IMR-90 (cell line): ENCODE results near the gene ST6GALNAC5. TPM values are rescaled to one million over a fixed set of nuclear protein-coding genes. Genes with fewer than 3 reads are reported as not detected.

Experiments used
- ATAC-seq: fragments of 200-7000 bp; cut with Tn5 transposase; 2 replicates; pipeline ENCODE4 v1.9.1; 2020; ENCODE audit warnings: low read depth, mild to moderate bottlenecking, moderate library complexity
- BruUV-seq: library from RNA; stranded (reverse); fragments of 400-500 nt; replicated peaks from 2 replicates; lab custom pipeline; 2021; lab: Mats Ljungman, UMichigan
- CTCF ChIA-PET: fragments of 300-600 bp; formaldehyde crosslinking; extraction: SDS; loops from one replicate; lab custom pipeline; 2021; ENCODE audit warnings: antibody characterized with exemption; lab: Yijun Ruan, JAX
- POLR2A ChIA-PET: fragments of 300-600 bp; sonication (Branson Sonifier 250); formaldehyde crosslinking; loops from one replicate; lab custom pipeline; 2022; ENCODE audit warnings: antibody characterized with exemption; ENCODE audit not compliant: unreplicated experiment; lab: Charles Lee
- DNase-seq: peaks from one replicate; pipeline ENCODE4 v3.0.0; 2013
- H2AFZ ChIP-seq: replicated peaks from 2 replicates; pipeline ENCODE3; 2013; ENCODE audit warnings: low read length, mild to moderate bottlenecking; ENCODE audit not compliant: poor library complexity
- H2AK5ac ChIP-seq: 2 replicates; pipeline ENCODE4 v1.6.1; 2013; ENCODE audit warnings: low read depth, low read length, inconsistent platforms
- H2AK9ac ChIP-seq: replicated peaks from 2 replicates; pipeline ENCODE3; 2013; ENCODE audit warnings: mild to moderate bottlenecking, low read depth, low read length, moderate library complexity; ENCODE audit not compliant: poor library complexity
- H2BK120ac ChIP-seq: 2 replicates; pipeline ENCODE4 v1.6.1; 2013; ENCODE audit warnings: low read depth, low read length, inconsistent platforms
- H2BK15ac ChIP-seq: 3 replicates; pipeline ENCODE4 v1.6.1; 2013; ENCODE audit warnings: low read depth, low read length, inconsistent platforms
- H2BK20ac ChIP-seq: 2 replicates; pipeline ENCODE4 v1.6.1; 2013; ENCODE audit warnings: low read depth, mild to moderate bottlenecking, inconsistent platforms, low read length, moderate library complexity
- H2BK5ac ChIP-seq: 2 replicates; pipeline ENCODE4 v1.6.1; 2013; ENCODE audit warnings: mild to moderate bottlenecking, low read depth, low read length, inconsistent platforms; ENCODE audit not compliant: poor library complexity, severe bottlenecking
- H3K14ac ChIP-seq: replicated peaks from 2 replicates; pipeline ENCODE4 v1.6.1; 2013; ENCODE audit warnings: low read depth, low read length, inconsistent platforms
- H3K18ac ChIP-seq: 2 replicates; pipeline ENCODE4 v1.6.1; 2013; ENCODE audit warnings: low read depth, low read length, control low read depth
- H3K23ac ChIP-seq: 2 replicates; pipeline ENCODE4 v1.6.1; 2013; ENCODE audit warnings: low read depth, low read length, inconsistent platforms
- H3K27ac ChIP-seq: 2 replicates; pipeline ENCODE4 v1.5.1; 2013; ENCODE audit warnings: mild to moderate bottlenecking, control low read depth, low read length; ENCODE audit not compliant: insufficient read depth
- H3K27me3 ChIP-seq: 2 replicates; pipeline ENCODE4 v1.6.1; 2013; ENCODE audit warnings: low read length; ENCODE audit not compliant: control insufficient read depth, insufficient read depth
- H3K36me3 ChIP-seq: 2 replicates; pipeline ENCODE4 v1.6.1; 2013; ENCODE audit warnings: low read length, mixed read lengths; ENCODE audit not compliant: control insufficient read depth, insufficient read depth
- H3K4ac ChIP-seq: 2 replicates; pipeline ENCODE4 v1.6.1; 2013; ENCODE audit warnings: low read depth, low read length, inconsistent platforms
- H3K4me1 ChIP-seq: 2 replicates; pipeline ENCODE4 v1.6.1; 2013; ENCODE audit warnings: low read length, mixed read lengths; ENCODE audit not compliant: control insufficient read depth, insufficient read depth
- H3K4me2 ChIP-seq: 2 replicates; pipeline ENCODE4 v1.6.1; 2013; ENCODE audit warnings: low read depth, mild to moderate bottlenecking, control low read depth, low read length, moderate library complexity
- H3K4me3 ChIP-seq: 2 replicates; pipeline ENCODE4 v1.5.1; 2013; ENCODE audit warnings: low read depth, mild to moderate bottlenecking, control low read depth, low read length, moderate library complexity; ENCODE audit not compliant: insufficient read depth
- H3K56ac ChIP-seq: 2 replicates; pipeline ENCODE4 v1.6.1; 2013; ENCODE audit warnings: low read length, inconsistent platforms; ENCODE audit not compliant: insufficient read depth; ENCODE audit errors: extremely low read depth
- H3K79me1 ChIP-seq, 2 experiments: 2 replicates each; pipeline ENCODE4 v1.6.1; 2013; ENCODE audit warnings: low read length in 2 of 2, inconsistent platforms in 1 of 2, low read depth in 1 of 2
- H3K9ac ChIP-seq: 2 replicates; pipeline ENCODE4 v1.6.1; 2013; ENCODE audit warnings: low read depth, low read length, control low read depth
- H3K9me1 ChIP-seq: 2 replicates; pipeline ENCODE4 v1.6.1; 2013; ENCODE audit warnings: low read length, inconsistent platforms; ENCODE audit not compliant: insufficient read depth
- H3K9me3 ChIP-seq: 2 replicates; pipeline ENCODE4 v1.6.1; 2013; ENCODE audit warnings: low read length; ENCODE audit not compliant: control insufficient read depth, insufficient read depth
- H4K20me1 ChIP-seq: 2 replicates; pipeline ENCODE4 v1.6.1; 2013; ENCODE audit warnings: low read length, inconsistent platforms; ENCODE audit not compliant: insufficient read depth
- H4K5ac ChIP-seq: 2 replicates; pipeline ENCODE4 v1.6.1; 2013; ENCODE audit warnings: mild to moderate bottlenecking, low read depth, low read length, control low read depth
- H4K8ac ChIP-seq, 2 experiments: 2 replicates each; pipeline ENCODE4 v1.6.1; 2013; ENCODE audit warnings: low read depth in 2 of 2, low read length in 2 of 2, control low read depth in 1 of 2, inconsistent platforms in 1 of 2
- H4K91ac ChIP-seq: 2 replicates; pipeline ENCODE4 v1.6.1; 2013; ENCODE audit warnings: low read depth, low read length, inconsistent platforms; ENCODE audit not compliant: insufficient read depth
- BHLHE40 ChIP-seq: fragments of 150-350 bp; IDR thresholded peaks from 2 replicates; pipeline ENCODE4 v1.6.1; 2016; ENCODE audit warnings: mild to moderate bottlenecking, low read depth, low read length
- CEBPB ChIP-seq: IDR thresholded peaks from 2 replicates; pipeline ENCODE4 v1.6.1; 2012; ENCODE audit warnings: low read depth, low read length, improper control_type of control experiment
- CHD1 ChIP-seq: IDR thresholded peaks from 2 replicates; pipeline ENCODE4 v1.6.1; 2012; ENCODE audit warnings: low read depth, low read length, improper control_type of control experiment
- FOS ChIP-seq: fragments of 150-350 bp; IDR thresholded peaks from 2 replicates; pipeline ENCODE4 v1.6.1; 2016; ENCODE audit warnings: low read depth, low read length
- MAFK ChIP-seq: IDR thresholded peaks from 2 replicates; pipeline ENCODE4 v1.6.1; 2012; ENCODE audit warnings: low read depth, low read length, improper control_type of control experiment
- MAZ ChIP-seq: IDR thresholded peaks from 2 replicates; pipeline ENCODE4 v1.6.1; 2012; ENCODE audit warnings: low read depth, mild to moderate bottlenecking, low read length, improper control_type of control experiment, moderate library complexity, borderline replicate concordance
- MXI1 ChIP-seq: IDR thresholded peaks from 2 replicates; pipeline ENCODE4 v1.6.1; 2012; ENCODE audit warnings: low read depth, mild to moderate bottlenecking, low read length, moderate library complexity, borderline replicate concordance
- NFE2L2 ChIP-seq: fragments of 150-350 bp; IDR thresholded peaks from 2 replicates; pipeline ENCODE4 v1.6.1; 2016; ENCODE audit warnings: low read depth, mild to moderate bottlenecking, low read length
- POLR2A ChIP-seq: IDR thresholded peaks from 2 replicates; pipeline ENCODE4 v1.6.1; 2012; ENCODE audit warnings: mild to moderate bottlenecking, low read depth, low read length
- RAD21 ChIP-seq: IDR thresholded peaks from 2 replicates; pipeline ENCODE4 v1.6.1; 2012; ENCODE audit warnings: low read length, improper control_type of control experiment
- RCOR1 ChIP-seq: IDR thresholded peaks from 2 replicates; pipeline ENCODE4 v1.6.1; 2012; ENCODE audit warnings: mild to moderate bottlenecking, low read length, improper control_type of control experiment; ENCODE audit not compliant: insufficient replicate concordance
- RFX5 ChIP-seq: IDR thresholded peaks from 2 replicates; pipeline ENCODE4 v1.8.0; 2012; ENCODE audit warnings: low read depth, mild to moderate bottlenecking, low read length, moderate library complexity
- SMC3 ChIP-seq: fragments of 150-350 bp; IDR thresholded peaks from 2 replicates; pipeline ENCODE4 v1.6.1; 2016; ENCODE audit warnings: low read depth, mild to moderate bottlenecking, antibody characterized with exemption, low read length, moderate library complexity
- dilution Hi-C: fragments of 300-500 bp; cut with HindIII; formaldehyde crosslinking; loops from one replicate; pipeline ENCODE4 v1.14.3; 2018; ENCODE audit warnings: low sequenced_read_pairs; ENCODE audit not compliant: unreplicated experiment
- in situ Hi-C: fragments of 300-500 bp; cut with MboI; formaldehyde crosslinking; loops from 3 replicates; pipeline ENCODE4 v1.14.3; 2019; ENCODE audit warnings: low sequenced_read_pairs, inconsistent platforms, mixed read lengths
- intact Hi-C: fragments of 100-400 bp; cut with micrococcal nuclease; formaldehyde crosslinking; loops from 2 replicates; pipeline ENCODE4 v1.10.0; 2022
- polyA plus RNA-seq, 3 experiments: library from polyadenylated mRNA; depleted of rRNA; stranded (reverse); fragments of >200 nt; gene quantifications; 2 replicates each; pipeline ENCODE4 v1.2.3, GENCODE V29; 2012; ENCODE audit warnings: low replicate concordance in 1 of 3
- total RNA-seq: library from RNA; depleted of rRNA; stranded (reverse); fragments of >200 nt; gene quantifications from 2 replicates; pipeline ENCODE4 v1.2.3, GENCODE V29; 2012
- TF ChIP-seq, protein P1 (sequence below): conservative IDR thresholded peaks from 2 replicates; pipeline ENCODE4 v1.5.1; 2012; ENCODE audit warnings: mild to moderate bottlenecking, low read depth, low read length, improper control_type of control experiment
- TF ChIP-seq, protein P2 (sequence below): fragments of 150-350 bp; IDR thresholded peaks from 2 replicates; pipeline ENCODE4 v1.6.1; 2017; ENCODE audit warnings: mild to moderate bottlenecking, antibody characterized with exemption, low read length, low read depth
- TF ChIP-seq, protein P3 (sequence below): fragments of 150-350 bp; IDR thresholded peaks from 2 replicates; pipeline ENCODE4 v1.6.1; 2016; ENCODE audit warnings: low read depth, mild to moderate bottlenecking, low read length, moderate library complexity, borderline replicate concordance

Gene ST6GALNAC5
- total and polyA plus RNA-seq, 2 of the 4 experiments (the other 2 are of a cell fraction), result 3.4 to 4.0 TPM

DNA sequence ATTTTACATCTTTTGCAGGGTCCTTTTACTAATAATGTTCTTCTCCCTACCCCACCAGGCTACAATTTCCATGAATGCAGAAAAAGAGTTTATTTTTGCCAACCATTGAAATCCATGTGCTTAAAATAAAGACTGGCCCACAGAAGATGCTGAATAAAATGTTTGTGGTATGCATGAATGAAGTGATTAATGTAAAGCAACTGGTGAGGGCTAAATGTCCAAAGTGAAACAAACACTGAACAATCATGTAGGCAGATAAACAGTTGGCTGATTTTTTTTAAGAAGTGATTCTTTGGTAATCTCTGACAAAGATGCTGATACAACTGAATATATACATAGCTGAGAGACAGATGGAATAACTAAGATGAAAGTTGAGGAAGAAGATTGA is 94.5 kb downstream of the ST6GALNAC5 start:
- BruUV-seq, result no TSS peak
- dilution Hi-C loops, result no loop called here
- Histone ChIP-seq H2BK120ac (no peak overlapping the region), H2AFZ (no peak overlapping the region), H3K14ac (no peak overlapping the region), H2BK5ac (no peak overlapping the region), H4K20me1 (no peaks in the 10 kb centered on the region), H3K36me3 (no peaks in the 10 kb centered on the region), H3K79me1 (no peaks in the 10 kb centered on the region), H3K9me1 (no peaks in the 10 kb centered on the region), H3K4me2 (no peak overlapping the region), H2BK15ac (no peak overlapping the region), H3K18ac (no peak overlapping the region), H4K91ac (no peak overlapping the region), H4K8ac (no peak overlapping the region), H2AK9ac (no peak overlapping the region), H4K5ac (no peak overlapping the region), H2BK20ac (no peak overlapping the region), H2AK5ac (no peak overlapping the region), H3K27me3 (no peaks in the 10 kb centered on the region), H3K4me1 (no peaks in the 10 kb centered on the region), H3K56ac (no peak overlapping the region), H3K4me3 (no peak overlapping the region), H3K27ac (no peak overlapping the region), H3K9me3 (no peaks in the 10 kb centered on the region), H3K9ac (no peak overlapping the region), H3K4ac (no peak overlapping the region), H3K23ac (no peak overlapping the region)
- TF ChIP-seq, protein P1, sequence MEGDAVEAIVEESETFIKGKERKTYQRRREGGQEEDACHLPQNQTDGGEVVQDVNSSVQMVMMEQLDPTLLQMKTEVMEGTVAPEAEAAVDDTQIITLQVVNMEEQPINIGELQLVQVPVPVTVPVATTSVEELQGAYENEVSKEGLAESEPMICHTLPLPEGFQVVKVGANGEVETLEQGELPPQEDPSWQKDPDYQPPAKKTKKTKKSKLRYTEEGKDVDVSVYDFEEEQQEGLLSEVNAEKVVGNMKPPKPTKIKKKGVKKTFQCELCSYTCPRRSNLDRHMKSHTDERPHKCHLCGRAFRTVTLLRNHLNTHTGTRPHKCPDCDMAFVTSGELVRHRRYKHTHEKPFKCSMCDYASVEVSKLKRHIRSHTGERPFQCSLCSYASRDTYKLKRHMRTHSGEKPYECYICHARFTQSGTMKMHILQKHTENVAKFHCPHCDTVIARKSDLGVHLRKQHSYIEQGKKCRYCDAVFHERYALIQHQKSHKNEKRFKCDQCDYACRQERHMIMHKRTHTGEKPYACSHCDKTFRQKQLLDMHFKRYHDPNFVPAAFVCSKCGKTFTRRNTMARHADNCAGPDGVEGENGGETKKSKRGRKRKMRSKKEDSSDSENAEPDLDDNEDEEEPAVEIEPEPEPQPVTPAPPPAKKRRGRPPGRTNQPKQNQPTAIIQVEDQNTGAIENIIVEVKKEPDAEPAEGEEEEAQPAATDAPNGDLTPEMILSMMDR, result no peak
- TF ChIP-seq SMC3, result no peak
- TF ChIP-seq MAZ, result no peak
- no peak for TF ChIP-seq MAFK
- no peak for TF ChIP-seq CEBPB
- TF ChIP-seq, protein P2, sequence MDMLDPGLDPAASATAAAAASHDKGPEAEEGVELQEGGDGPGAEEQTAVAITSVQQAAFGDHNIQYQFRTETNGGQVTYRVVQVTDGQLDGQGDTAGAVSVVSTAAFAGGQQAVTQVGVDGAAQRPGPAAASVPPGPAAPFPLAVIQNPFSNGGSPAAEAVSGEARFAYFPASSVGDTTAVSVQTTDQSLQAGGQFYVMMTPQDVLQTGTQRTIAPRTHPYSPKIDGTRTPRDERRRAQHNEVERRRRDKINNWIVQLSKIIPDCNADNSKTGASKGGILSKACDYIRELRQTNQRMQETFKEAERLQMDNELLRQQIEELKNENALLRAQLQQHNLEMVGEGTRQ, result no peak
- TF ChIP-seq RCOR1, result no peak
- no peak for TF ChIP-seq POLR2A
- TF ChIP-seq CHD1, result no peak
- no peak for TF ChIP-seq MXI1
- no peak for TF ChIP-seq RFX5
- TF ChIP-seq BHLHE40, result no peak
- TF ChIP-seq FOS, result no peak
- no peak for TF ChIP-seq RAD21
- TF ChIP-seq, protein P3, sequence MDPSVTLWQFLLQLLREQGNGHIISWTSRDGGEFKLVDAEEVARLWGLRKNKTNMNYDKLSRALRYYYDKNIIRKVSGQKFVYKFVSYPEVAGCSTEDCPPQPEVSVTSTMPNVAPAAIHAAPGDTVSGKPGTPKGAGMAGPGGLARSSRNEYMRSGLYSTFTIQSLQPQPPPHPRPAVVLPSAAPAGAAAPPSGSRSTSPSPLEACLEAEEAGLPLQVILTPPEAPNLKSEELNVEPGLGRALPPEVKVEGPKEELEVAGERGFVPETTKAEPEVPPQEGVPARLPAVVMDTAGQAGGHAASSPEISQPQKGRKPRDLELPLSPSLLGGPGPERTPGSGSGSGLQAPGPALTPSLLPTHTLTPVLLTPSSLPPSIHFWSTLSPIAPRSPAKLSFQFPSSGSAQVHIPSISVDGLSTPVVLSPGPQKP, result no peak
- no peak for TF ChIP-seq NFE2L2
- in situ Hi-C loops, result no loop called here
- intact Hi-C loops, result no loop called here
- DNase-seq (no peak), ATAC-seq (no peak)
- ChIA-PET CTCF (interaction anchor here (0.8 kb wide), 1 partner anchor 133 kb away, joined by 3 read pairs; no protein-coding TSS in a partner anchor), POLR2A (no interaction called here)
